GM21447 (cell line): ENCODE data around the gene SLC13A2.
"Not testable (repeated sequence)": the region's sequence is repeated elsewhere in the genome, so short reads cannot be mapped to it uniquely, and the experiment has no call there.

ENCODE experiments used
- ATAC-seq: cut with Tn5 transposase; IDR thresholded peaks from one replicate; pipeline ENCODE4 v1.9.1; 2021; ENCODE audit not compliant: unreplicated experiment

SLC13A2 gene

DNA sequence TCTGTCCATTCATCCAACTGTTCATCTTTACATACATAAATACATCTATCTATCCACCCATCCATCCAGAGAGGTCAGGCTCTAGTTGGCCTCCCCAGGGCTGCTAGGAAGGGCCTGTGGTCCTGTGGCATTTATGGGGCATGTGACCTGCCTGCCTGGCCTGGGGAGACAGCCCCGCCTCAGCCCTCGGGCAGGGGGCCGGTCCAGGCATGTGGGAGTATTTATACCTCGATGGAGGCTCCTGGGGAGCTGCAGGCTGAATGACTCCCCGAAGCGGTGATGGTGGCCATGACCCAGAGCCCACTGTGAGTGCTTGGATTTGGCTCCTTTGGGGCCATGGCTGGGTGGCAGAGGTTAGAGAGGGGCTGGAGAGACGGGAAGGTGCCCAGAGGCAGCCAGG, 40.0 kb downstream of the SLC13A2 start:
- no peak for ATAC-seq

DNA sequence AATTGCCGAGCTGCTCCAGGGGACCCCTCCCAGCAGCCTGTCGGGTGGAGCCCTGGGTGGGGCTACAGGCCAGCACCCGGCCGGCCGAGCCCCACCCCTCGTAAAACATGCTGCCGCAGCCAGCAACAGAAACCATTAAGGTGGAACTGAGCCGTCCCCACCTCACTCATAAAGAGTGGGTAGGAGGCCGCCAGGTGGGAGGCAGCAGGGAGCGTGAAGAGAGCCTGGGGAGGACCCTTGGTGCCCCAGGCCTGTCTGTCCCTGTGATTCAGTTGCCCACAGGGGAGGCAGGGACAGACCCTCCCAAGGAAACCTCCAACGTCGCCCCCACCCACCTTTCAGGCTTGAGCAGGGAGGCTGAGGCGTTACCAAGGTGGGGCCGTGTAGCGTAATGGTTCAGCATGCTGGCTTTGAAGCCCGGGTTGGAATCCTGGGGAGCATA, 41.1 kb downstream of the SLC13A2 start:
- no peak for ATAC-seq

DNA sequence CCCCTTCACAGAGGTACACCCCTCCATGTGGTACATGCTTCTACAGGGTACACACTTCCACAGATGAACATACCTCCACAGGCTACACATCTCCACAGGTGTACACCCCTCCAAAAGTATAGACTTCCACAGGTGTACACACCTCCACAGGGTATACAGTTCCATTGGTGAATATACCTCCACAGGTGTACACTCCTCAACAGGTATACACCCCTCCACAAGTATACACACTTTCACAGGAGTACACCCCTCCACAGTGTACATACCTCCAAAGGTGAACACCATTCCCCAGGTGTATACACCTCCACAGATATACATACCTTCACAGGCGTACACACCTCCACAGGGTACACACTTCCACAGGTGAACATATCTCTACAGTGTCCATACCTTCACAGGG, 42.1 kb downstream of the SLC13A2 start:
- ATAC-seq = no peak

DNA sequence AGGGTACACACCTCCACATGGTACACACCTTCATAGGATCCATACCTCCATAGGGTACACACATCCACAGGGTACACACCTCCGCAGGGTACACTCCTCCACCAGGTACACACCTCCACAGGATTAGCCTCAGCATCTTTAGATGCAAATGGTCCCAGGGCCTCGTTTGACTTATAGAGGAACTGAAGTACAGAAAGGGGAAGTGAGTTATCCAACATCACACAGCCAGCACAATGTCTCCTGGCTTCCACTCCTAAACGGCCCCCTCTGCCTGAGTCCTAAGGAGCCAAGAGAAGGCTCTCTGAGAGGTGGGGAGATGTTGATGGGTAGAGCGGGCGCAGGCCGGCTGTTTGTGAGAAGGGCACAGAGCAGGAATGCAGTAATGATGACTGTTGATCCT, 44.7 kb downstream of the SLC13A2 start:
- ATAC-seq = no peak

DNA sequence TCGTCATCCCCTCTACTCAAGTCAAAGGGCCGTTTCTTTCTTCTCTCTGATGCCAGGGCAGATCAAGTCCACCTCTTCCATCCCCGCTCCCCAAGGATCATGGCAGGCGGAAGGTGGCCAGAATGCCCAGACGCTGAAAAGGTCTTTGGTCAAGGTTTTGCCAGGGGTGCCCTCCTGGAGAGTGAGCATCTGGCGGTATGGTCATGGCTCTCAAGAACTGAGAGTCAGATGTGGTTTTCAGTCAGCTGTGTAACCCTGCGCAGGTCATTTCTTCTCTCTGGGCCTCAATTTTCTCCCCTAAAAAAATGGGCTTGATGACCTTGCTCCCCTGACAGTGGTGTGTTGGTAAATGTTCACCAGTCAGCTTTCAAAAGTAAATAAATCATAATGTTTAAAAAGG, 45.1 kb downstream of the SLC13A2 start:
- ATAC-seq = no peak

DNA sequence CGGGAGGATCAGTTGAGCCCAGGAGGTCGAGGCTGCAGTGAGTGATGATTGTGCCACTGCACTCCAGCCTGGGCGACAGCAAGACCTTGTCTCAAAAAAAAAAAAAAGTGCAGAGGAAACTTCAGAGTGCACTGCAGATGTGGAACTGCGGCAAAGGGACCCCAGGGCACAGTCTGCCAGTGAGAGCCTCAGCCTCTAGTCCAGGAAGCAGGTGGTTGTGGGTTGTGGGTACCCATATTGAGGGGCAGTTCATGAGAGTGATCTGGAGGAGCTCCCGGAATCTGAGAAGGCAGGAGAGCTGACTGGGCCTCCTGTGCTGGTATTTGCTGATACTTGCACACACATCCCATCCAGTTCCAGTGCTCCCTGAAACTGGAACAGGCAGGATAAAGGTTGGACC, 45.8 kb downstream of the SLC13A2 start:
- no peak for ATAC-seq

DNA sequence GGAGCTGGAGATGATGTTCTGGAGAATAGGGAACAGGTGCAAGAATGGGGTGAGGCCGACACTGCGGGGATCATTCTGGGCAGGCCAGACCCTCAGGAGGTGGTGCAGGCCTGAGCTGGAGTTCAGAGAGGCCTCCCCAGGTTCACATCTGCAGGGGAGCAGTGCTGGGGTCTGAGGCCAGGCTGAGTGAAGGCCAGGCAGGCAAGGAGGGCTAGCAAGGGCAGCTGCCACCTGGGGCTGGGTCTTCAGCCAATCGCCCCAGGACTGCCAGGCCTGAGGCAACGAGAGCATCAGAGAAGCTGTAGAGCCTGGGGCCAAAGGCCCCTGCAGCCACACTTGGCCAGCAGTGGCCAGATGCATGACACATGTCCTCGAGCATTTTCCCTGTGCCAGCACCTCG, 47.2 kb downstream of the SLC13A2 start:
- ATAC-seq = no peak

DNA sequence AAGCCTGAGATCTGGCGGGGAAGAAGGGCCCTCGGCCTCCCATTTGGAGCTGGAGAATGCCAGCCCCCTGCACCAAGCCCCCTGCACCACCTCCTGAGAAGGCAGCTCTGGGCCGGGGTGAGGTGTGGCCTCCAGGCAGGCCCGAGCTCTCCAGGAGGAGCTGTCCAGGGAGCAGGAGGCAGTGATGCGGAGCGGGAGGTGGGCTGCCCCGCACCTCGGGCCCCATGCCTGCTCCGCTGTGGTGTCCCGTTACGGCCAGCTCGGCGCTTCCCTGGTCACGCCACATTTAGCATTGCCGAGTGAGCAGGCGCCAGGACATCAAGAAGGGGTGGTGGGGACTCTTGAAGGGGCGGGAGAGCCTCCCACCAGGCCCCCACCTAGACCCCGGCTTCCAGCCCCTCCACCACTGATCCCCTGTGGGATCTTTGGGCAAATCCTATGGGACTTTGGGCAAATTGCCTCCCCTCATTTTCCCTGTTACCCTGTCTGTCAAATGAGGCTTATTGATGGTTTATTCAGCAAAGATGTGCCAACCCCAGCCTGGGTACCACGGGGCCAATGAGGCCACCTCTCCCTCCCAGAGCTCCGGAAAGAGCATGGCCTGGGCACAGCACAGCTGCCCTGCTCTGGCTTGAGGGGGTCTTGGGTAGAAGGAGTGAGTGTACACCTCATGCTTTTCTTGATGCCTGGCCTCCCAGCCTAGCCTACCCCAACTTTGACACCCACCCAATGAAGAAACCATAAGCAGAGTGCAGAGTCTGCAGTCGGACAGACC, 48.1 kb downstream of the SLC13A2 start:
- ATAC-seq = no peak

DNA sequence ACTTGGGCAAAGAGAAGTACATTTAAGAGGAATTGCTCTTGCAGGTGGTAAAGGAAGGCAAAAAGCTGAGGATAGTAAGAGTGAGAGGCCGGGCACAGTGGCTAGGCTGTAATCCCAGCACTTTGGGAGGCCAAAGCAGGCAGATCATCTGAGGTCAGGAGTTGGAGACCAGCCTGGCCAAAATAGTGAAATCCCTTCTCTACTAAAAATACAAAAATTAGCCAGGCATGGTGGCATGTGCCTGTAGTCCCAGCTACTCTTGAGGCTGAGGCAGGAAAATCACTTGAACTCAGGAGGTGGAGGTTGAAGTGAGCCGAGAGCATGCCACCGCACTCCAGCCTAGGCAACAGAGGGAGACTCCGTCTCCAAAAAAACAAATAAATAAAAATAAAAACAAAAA, 48.8 kb downstream of the SLC13A2 start:
- not testable (repeated sequence) for ATAC-seq

DNA sequence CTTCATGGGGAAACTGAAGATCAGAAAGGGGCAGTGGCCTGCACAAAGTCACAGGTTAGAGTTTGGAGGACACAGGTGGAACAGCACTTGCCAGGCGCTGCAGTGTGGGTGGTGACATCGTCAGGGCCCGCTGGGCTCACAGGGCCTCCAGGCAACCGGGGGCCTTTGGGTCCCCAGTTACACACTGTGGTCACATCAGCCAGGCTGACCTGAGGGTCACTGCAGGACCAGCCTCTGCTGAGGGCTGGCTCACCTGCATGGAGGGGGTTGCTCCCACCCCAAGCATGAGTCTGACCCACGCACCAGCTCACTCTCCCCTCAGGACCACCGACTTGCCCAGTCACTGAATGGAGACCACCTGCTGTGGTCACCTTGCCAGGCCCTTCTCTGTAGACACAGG, 49.7 kb downstream of the SLC13A2 start:
- no peak for ATAC-seq

DNA sequence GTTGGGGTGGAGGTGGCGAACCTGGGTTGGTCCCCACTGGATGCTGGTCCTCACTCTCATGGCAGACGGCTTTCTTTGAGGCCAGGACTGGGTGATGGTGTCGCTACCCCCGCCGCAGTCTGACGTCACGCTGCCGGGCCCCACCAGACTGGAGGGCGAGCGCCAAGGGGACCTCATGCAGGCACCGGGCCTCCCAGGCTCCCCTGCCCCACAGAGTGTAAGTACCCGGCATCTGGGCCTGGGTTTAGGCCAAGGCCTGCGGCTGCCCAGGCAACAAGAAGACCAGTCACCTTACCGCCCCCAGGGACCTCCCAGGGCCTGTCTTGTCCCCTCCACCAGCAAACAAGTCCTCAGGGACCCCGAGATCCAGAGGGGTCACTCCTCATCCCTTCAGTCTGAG, 50.4 kb downstream of the SLC13A2 start:
- ATAC-seq = no peak

DNA sequence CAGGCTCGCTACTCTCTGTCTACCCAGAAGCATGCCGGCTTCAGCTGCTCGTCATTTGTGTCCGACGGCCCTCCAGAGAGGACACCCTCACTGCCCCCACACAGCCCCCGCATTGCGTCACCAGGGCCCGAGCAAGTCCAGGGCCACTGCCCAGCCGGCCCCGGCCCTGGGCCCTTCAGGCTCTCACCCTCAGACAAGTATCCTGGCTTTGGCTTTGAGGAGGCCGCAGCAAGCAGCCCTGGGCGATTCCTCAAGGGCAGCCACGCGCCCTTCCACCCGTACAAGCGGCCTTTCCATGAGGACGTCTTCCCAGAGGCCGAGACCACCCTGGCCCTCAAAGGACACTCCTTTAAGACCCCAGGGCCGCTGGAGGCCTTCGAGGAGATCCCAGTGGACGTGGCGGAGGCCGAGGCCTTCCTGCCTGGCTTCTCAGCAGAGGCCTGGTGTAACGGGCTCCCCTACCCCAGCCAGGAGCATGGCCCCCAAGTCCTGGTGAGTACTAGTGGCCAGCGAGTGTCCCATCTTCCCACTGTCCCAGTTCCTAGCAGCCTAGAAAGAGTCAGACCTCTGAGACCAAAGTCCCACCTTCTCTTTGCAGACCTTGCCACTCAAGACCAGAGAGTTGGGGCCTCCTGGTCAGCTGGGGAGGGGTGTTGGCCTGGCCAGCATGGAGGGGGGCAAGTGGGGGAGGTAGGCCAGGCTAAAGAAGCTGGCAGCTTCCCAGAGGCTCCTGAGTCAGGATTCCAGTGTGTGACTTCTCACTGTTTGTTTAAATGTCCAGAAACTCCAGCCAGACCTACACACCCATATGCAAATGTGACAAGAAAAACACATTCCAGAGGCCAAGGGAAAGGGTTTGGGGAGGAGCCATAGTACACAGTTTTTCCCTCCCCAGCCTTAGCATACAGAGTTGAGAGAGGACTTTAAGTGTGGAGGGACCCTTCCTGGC, 51.3 kb downstream of the SLC13A2 start:
- ATAC-seq = no peak

DNA sequence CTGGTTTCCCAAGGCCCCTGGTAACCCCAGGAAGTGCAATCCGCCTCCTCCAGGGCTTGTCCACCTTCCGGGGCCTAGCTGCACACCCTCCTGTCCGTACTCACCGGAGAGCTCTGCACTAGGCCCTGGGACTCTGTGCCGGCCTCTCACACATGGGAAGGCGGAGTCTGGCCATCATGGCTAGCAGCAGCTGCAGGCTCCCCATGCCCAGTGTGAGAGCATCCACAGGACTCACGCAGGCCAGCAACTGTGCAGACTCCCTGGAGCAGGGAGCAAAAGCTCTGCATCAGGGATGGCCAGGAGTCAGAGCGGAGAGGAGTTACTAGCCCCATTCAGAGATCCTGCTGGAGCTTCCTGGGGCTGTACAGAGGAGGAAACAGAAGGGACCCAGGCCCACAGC, 52.9 kb downstream of the SLC13A2 start:
- no peak for ATAC-seq

DNA sequence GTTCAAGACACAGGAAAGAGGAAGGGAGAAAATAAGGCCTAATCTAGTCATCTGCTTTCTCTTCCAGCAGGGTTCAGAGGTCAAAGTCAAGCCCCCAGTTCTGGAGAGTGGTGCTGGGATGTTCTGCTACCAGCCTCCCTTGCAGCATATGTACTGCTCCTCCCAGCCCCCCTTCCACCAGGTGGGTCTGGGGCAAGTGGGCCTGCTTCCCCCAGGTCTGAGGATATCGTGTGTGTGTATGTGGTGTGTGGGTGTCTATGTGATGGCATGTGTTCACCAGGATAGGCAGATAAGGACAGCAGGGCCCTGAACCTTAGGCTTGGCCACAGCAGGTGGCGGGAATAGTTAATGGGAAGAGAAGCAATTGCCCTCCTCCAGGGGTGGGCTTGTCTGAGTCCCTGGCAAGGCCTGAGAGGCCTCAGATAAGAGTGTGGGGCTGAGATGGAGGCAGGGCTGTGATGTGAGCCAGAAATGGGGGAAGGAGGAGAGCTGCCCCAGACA, 53.8 kb downstream of the SLC13A2 start:
- ATAC-seq = no peak

DNA sequence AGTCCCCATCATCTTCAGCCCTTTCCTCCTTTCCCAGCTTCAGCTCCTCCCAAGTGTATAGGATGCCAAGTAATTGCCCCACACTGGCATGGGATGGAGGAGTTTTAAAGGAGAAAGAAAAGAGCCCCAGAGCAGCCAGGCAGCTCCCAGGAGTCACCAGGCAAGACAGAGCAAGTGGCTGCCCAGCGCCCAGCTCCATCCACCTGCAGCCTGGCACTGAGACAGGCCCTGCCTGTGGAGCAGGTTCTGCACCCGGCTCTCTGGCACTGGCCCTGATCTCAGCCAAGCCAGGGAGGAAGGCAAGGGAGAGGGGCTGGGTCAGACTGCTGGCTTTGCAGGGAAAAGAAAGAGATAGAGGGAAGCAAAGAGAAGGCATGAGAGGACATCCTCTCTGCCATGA, 54.4 kb downstream of the SLC13A2 start:
- no peak for ATAC-seq

DNA sequence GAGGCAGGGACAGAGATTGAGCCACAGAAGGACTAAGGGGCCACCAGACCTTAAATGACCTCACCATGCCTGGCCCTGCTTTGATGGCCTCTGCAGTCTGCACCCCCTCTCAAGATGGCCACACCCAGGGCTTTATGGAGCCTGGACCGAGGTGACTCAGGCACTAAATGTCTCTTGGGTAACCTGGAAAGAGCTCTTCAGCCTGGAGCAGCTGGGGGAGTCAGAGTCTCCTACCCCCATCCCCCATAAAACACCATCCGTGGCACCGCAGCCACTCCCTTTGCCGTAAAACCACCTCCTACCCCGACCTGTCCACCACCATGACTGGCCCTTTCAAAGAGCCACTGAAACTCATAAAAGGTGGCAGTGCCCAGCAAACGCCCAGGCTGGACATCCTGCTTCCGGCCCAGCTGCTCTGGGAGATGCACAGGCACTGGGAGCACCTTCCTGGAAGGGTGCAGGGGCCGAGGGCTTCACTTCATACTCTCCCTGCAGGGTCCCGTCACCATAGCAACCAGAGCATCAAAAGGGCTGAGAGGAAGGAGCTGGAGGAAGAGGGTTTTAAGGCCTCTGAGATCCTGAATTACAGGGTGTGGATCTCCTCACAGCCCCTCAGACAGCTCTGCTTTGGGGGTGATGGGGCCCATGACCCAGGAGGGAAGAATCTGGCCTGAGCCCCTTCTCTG, 55.0 kb downstream of the SLC13A2 start:
- ATAC-seq = no peak

DNA sequence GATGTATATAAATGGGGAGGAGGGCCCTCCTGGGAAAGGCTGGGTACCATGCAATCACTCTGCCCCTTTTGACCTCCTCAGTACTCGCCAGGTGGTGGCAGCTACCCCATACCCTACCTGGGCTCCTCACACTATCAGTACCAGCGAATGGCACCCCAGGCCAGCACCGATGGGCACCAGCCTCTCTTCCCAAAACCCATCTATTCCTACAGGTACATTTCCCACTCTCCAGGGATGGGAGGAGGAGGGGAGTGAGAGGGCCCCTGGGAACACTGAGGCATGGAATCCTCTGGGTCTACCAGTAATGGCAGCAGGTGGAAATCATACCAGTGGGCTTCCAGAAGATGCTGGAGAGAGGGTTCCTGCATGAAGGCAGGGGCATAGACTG, 55.6 kb downstream of the SLC13A2 start:
- ATAC-seq = no peak

DNA sequence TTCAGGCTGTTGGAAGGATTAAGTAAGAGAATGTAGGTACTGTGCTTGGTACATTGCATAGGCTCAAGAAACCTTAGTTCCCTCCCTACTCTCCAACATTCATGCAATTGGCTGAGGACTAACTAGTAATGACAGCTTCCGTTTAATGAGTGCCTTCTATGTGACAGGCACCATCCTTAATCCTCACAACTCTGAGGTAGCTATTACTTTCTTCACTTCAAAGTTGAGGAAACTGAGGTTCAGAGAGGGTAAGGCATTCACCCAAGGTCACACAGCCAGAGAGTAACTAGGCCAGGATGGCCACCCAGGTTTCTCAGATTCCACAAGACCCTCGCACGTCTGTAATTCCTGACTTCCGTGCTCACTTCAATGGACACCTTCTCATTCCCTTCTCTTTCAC, 56.8 kb downstream of the SLC13A2 start:
- ATAC-seq = no peak

DNA sequence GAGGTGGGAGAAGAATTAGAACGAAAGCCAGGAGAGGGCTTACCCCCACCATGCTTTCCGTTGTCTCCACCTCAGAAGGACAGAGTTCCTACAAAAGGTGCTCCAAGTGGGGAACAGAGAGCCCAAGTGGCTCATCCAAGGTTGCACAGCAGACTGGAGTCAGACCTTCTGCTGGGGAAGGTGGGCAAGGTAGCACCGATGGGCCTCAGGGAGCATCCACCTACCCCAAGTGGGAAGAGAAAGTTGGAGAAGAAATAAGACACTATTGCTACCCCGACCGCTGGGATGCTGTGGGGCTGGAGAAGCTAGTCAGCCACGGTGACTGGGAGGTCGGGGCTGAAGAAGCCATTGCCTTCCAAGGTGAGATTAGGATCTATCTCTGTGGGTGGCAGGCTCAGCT, 57.5 kb downstream of the SLC13A2 start:
- no peak for ATAC-seq

DNA sequence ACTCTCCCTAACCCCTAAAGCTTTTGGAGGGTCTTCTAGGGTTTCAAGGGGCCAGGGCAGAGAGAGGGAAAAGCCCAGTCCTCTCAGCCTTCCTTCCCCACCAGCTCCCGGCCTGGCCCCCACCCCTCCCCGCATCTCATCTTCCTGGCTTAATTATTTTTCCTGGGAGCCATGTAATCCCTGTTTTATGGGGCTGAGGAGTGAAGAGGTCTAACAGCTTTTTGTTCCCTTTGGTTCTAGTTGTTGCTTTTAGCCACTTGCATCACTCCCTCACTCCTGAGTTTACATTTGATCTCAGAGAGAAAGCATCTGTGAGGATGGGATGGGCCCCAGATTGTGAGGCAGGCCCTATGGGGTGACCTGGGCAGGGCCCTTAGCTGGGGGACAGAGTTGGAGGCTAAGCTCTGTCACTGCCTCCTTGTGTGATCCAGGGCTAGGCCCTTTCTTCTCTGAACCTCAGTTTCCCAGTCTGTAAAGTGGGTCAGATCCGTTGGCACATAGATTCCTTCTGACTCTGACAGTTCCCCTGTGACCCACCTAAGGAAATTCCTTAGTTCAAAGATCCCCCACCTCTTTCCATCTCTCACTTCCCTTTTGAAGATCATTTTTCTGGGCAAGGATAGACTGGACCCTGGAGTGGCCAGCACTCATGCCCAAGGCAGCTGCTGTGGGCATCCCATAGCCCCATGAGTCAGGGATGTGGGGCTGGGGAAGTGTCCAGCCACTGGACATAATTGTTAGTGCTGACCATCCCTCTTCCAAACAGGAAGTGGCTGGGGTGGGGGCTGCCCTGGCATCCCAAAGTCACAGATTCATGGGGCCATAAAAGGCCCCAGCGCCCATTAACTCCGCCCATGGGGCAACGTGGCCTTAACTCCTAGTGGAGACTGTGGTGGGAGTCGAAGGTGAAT, 58.9 kb downstream of the SLC13A2 start:
- ATAC-seq = no peak
